ENCODE data around the gene MPPED2. TPM values are rescaled to one million over a fixed set of nuclear protein-coding genes. Genes with fewer than 3 reads are reported as not detected.

Gene MPPED2
- total RNA-seq, 1 donor = not detected

DNA sequence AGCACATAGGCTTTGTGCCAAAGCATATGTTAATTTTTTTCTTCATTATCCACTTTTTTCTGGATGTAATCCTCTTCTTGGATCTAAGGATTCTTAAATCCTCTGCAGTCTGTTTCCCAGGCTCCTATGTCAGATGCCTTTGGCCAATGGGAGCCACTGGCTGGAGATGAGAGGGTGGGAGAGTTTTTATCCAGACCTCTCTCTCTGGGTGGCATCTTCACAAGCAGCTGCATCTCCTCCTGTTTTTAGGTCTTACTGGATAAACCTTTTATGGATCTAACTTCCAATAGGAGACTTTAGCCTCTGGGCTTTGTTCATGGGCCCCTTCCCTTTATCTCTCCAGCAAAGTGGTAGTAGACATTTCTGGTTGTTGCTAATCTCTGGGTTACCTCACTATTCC is 22.4 kb upstream of the MPPED2 start:
- TF ChIP-seq, protein P1, sequence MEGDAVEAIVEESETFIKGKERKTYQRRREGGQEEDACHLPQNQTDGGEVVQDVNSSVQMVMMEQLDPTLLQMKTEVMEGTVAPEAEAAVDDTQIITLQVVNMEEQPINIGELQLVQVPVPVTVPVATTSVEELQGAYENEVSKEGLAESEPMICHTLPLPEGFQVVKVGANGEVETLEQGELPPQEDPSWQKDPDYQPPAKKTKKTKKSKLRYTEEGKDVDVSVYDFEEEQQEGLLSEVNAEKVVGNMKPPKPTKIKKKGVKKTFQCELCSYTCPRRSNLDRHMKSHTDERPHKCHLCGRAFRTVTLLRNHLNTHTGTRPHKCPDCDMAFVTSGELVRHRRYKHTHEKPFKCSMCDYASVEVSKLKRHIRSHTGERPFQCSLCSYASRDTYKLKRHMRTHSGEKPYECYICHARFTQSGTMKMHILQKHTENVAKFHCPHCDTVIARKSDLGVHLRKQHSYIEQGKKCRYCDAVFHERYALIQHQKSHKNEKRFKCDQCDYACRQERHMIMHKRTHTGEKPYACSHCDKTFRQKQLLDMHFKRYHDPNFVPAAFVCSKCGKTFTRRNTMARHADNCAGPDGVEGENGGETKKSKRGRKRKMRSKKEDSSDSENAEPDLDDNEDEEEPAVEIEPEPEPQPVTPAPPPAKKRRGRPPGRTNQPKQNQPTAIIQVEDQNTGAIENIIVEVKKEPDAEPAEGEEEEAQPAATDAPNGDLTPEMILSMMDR (IDR thresholded peaks at IDR 0.05; ENCODE audit: insufficient read depth, low read depth, low read length) = no peak
- no peak for DNase-seq (ENCODE audit: low read depth)
- H3K4me3 ChIP-seq (ENCODE audit: low read depth, low read length) = no peak overlapping the region

DNA sequence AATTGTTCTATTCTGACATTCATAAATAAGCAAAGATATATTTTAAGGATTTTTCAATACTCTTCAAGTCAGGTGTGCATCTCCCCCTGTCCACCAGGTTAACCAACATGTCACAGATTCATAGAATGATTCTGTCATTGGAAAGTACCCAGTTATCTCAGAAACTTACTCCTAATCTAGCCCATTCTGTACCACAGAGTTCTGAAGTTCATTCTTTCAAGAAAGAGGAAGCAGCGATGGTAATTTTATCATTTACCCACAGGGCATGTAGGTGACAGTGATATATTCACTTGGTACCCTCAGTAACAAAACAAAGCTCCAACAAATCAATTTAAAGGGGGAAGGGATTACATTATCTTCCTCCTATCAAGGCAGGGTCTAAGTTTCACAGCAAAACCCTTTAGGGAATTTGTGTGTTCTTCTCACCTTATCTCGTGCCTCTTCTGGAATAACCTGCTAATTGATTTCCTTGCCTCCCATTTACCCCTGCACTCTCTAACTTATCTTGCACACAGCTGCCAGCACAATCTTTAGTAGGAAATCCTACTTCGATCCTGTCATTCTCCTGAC is 19.0 kb upstream of the MPPED2 start:
- TF ChIP-seq, protein P1 (IDR thresholded peaks at IDR 0.05; ENCODE audit: insufficient read depth, low read depth, low read length) = no peak
- no peak for DNase-seq (ENCODE audit: low read depth)
- H3K4me3 ChIP-seq (ENCODE audit: low read depth, low read length) = no peak overlapping the region

DNA sequence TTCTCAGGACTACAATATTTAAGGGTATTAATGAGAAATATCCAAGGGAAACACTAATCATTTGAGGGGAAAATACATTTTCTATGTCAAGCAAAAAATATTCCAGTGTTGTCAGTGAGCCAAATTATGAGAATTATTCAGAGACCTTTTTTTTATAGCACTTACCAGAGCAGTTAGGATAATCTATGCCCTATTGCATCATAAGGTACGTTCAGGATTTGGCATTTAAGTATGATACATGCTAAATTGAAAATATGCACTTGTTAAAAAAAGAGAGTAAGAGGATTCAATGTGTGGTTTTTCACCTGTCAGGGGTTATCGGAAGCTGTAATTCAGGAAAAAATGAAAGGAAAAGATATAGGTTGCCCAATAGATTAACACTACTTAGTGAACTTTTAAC is 17.2 kb upstream of the MPPED2 start:
- no peak for DNase-seq (ENCODE audit: low read depth)
- H3K4me3 ChIP-seq (ENCODE audit: low read depth, low read length) = no peak overlapping the region
- TF ChIP-seq, protein P1 (IDR thresholded peaks at IDR 0.05; ENCODE audit: insufficient read depth, low read depth, low read length) = no peak

DNA sequence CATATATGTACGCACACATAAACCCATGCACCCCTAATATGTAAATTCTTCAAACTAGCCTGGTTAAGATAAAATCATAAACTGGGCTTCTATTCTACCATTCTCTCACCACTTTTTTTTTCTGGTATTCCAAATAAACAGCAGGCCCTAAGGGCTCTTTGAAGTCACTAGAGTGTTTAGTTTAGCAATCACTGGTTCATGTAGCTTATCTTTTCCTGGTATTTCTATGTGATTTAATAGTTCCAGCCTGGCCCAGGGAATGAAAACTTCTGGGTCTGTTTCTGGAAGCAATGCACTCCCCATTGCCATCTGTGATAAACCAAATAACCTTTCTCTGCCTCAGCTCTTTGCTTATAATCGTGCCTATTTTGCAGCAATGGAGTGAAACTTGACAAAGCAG is 10.7 kb upstream of the MPPED2 start:
- no peak overlapping the region for H3K4me3 ChIP-seq (ENCODE audit: low read depth, low read length)
- TF ChIP-seq, protein P1 (IDR thresholded peaks at IDR 0.05; ENCODE audit: insufficient read depth, low read depth, low read length) = no peak
- DNase-seq (ENCODE audit: low read depth) = no peak

DNA sequence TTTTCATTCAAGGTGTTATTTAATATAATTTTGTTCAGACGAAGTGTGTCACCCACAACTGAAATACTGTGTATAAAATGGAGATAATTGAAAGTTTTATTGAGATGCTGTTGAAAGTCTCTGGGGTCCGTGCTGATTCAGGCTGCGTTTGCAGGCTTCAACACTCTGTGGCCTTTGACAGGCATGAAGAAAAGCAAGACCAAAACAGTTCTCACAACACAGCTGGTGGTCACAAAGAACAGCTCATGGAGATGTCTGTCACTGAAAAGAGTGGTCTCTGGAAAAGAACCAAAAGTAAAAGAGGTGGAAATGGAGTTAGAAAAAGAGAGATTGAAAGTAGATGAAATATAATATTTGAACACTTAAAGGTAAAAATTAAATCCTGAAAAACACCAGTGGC is 9.8 kb upstream of the MPPED2 start:
- no peak overlapping the region for H3K4me3 ChIP-seq (ENCODE audit: low read depth, low read length)
- DNase-seq (ENCODE audit: low read depth) = no peak
- TF ChIP-seq, protein P1 (IDR thresholded peaks at IDR 0.05; ENCODE audit: insufficient read depth, low read depth, low read length) = no peak

DNA sequence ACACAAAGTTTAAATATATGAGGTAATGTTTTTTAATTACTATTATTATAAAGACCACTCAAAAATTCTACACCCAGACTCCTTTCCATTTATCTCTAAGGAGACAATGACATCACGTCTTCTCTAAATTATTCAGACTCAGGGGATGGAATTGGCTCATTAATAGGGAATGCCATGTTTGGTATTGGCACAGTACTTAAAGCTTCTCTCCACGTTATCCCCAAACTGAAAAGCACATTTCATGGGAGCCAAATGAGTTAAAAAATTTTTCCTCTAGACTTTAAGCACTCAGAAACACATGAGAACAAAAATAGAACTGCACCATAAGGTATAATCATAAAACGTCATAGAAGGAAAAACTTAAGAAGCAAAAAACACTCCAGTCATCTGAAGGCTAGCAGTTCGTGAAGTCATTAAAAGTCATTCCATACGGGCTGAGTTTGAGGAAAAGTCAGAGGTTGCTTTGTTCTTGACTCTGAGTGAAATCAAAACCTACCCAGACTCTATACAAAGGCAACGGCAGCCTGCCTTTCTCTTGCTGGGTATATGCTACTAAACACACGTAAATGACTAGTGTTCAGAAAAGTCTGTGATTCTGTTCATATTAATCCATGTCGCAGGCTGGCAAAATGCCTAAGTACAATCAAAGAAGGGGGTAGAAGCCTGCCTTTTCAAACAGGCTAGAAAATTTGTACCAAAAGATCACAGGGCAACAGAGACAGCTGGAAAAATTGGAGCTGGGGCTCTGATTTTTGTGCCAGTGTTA is 8.7 kb upstream of the MPPED2 start:
- TF ChIP-seq, protein P1 (IDR thresholded peaks at IDR 0.05; ENCODE audit: insufficient read depth, low read depth, low read length) = no peak
- no peak for DNase-seq (ENCODE audit: low read depth)
- H3K4me3 ChIP-seq (ENCODE audit: low read depth, low read length) = no peak overlapping the region

Data from fibroblast of villous mesenchyme (primary cell).